HL-60/S4 treated with retinoic acid at 250 ng/mL for 4 days and 3 days (cell line): ENCODE results near the gene C1orf210.

Experiments
- in situ Hi-C: fragments of 300-500 bp; cut with MboI; formaldehyde crosslinking; loops from 2 replicates; pipeline ENCODE4 v1.7.0; 2022; ENCODE audit warnings: low sequenced_read_pairs

Gene C1orf210

DNA sequence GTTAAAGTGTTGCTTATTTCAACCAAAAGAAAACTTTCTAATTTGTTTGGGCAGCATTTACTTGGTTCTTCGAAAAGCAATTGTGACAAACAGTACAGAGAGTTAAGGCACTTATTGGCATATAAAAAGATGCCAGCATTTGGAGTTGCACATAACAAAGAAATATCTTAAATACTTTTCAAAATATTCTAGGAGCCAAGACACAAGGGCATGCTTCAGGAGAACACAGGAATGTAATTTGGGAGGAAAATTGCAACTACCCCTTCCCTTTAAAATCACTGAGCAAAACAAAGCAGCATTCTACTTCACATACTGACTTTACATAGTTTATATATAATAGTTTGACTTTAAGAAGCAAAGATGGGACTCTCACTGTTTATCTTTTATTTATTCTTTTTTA lies 10.8 kb upstream of the C1orf210 start:
- in situ Hi-C loops: no loop called here

DNA sequence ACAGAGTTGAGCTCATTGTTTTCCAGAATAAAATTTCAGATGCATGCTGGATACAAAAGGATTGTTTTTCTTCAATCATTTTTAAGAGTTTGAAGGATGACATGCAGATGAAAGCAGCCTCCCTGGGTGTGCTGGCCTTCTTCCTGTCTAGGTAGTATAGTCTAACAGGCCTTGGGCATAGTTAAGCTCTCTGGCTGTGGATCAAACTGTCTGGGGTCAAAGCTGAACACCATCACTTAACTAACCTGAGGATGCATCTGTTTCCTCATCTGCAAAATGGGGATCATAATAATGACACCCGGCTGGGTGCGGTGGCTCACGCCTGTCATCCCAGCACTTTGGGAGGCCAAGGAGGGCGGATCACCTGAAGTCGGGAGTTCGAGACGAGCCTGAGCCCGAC lies 9.4 kb upstream of the C1orf210 start:
- in situ Hi-C loops: no loop called here

DNA sequence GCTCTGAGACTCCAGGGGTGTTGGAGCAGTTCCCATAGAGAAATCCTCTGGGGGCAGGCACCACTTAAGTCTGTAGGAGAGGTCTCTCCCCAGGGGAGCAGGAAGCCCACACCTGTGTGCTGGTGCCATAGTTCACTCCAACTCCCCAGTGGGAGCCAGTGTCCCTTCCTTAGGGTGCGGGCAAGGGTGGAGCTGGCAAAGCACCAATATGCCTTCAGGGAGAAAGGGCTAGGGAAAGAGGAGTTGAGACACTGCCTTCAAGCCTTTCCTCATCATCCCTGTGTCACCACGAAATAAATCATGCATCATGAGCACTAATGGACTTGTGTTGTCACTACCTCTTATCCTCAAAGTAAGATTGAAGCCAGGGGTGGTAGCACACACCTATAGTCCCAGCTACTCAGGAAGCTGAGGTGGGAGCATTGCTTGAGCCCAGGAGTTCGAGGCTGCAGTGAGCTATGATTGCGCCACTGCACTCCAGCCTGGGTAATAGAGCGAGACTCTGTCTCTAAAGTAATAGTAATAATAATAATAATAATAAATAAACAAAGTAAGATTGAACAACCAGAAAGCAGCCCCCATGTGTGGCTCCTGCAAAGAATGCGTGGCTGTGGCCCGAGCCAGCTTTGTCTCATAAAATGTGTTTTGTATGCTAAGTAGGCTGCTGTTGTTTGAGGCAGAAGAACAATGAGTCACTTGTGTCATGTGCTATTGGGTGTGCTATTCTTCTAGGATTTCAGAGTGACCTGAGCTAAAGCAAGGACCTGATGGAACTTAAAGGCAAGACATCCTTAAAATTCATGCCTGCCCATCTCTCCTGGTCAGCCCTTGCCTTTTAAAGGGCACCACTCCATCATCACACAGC lies 8.7 kb upstream of the C1orf210 start:
- in situ Hi-C loops: no loop called here

DNA sequence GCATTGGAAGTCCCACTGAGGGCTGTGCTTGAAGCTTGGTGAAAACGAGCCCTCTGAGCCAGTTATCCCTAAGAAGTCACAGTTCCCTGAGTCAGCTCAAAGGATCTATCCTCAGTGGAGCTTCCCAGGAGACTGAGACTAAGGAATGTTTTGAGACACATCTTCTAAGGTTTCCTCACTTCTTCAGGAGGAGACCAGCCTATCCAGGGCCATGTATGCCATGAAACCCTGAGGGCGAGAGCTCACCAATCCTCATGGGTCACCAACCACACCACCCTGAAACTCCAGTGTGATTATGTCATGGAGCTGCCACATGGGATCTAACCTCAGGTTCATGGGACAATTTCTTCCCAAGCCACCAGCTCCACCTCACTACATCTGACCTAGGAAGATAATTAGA lies 7.8 kb upstream of the C1orf210 start:
- in situ Hi-C loops: no loop called here

DNA sequence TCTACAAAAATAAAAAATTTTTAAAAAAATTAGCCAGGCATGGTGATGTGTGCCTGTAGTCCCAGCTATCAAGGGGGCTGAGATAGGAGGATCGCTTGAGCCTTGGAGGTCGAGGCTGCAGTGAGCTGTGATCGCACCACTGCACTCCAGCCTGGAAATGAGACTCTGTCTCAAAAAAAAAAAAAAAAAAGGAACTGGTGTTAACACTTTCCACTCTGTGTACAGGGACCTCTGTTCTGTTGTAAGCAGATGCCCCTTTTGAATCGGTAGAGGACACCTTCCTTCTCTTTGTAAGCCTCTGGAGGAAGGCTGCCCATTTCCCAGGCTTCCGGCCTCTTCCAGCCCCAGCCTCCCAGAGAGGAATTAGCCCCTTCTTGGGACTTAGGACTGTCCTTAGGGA lies 7.3 kb upstream of the C1orf210 start:
- in situ Hi-C loops: no loop called here

DNA sequence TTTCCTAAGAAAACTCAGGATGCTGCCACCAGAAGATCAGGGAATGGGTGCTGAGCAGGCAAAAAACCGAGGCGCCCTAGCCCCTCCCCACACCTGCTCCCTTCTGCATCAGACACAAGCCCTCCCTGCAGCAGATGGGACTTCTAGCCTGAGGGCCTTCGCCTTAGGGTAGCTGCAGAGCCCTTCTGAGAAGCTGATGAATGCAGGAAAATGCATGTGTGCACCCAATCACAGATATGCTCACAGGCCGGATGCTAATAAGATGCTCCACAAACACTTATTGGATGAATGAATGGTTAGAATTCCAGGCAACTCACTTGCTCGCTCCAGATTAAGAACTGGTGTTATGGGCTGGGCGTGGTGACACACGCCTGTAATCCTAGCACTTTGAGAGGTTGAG lies 6.8 kb upstream of the C1orf210 start:
- in situ Hi-C loops: no loop called here

DNA sequence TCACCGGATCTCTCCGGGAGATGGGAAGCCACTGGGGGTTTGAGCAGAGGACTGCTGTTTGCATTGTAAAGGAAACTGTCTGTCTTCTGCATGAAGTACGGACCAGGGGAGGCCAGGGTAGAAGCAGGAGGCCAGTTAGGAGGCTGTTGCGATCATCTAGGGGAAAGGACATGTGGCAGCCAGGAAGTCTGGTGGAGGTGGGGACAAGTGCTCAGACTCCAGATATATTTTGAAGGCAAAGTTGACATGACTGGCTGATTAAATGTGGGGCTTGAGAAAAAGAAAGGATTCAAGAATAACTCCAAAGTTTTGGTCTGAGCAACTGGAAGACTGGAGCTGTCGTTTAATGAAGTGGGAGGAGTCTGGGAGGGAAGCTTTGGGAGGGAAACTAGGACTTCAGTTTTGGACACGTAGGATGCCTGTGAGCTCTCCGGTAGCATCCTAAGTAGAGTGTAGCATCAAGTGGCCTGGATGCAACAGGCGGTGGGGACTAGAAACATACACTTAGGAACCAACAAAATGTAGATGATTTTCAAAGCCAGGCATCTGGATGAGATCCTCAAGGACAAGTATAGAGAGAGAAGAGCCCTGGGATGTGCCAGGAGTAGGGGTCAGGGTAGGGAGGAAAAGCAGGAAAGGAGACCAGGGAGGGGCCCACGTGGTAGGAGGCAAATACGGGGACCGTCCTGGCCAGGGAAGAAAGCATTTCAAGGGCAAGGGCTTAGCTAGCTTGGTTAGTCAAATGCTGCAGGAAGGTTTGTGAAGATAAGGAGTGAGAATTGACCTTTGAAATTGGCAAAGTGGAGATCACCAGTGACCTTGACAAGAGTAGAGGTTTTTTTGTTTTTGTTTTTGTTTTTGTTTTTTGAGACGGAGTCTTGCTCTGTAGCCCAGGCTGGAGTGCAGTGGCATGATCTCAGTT lies 3.7 kb upstream of the C1orf210 start:
- in situ Hi-C loops: no loop called here

DNA sequence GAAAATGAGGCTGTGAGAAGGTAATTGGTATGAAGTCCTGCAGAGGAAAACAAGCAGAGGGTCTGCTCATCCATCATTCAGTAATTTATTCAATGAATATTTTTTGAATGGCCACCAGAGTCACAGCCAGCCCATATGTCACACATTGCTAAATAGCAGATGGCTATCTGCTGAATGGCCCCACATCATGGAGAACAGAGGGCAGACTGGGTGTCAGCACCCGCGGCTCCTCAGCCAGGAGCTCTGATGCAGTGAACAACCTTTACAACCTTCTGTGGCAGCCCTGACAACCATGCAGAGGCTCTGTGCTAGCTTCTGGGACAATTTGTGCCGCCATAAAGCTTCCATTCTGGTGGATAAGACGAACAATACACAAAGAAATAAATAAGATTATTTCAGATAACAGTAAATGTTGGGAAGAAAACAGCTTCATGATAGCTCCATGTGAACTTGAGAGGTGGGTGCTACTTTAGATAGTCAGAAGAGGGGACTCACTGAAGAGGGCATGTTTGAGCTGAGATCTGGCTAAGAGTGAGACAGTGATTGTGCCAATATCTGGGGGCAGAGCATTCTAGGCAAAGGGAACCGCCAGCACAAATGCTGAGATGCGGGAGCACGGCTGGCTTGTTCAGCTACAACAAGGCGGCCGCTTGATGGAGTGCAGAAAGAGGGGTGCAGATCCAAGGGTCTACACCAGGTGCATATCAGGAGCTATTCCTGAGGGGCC lies 2.8 kb upstream of the C1orf210 start:
- in situ Hi-C loops: no loop called here

DNA sequence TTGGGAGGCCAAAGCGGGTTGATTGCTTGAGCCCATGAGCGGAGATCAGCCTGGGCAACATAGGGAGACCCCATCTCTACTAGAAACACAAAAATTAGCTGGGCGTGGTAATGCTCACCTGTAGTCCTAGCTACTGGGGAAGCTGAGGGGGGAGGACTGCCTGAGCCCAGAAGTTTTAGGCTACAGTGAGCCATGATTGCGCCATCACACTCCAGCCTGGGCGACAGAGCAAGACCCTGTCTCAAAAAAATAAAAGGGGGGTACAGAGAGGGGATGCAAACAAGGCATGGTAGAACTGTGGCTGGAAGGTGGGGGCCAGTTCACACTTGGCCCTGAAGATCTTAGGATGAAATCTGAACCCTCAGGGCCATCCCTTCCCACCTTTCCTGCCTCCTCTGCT lies 1.2 kb upstream of the C1orf210 start:
- in situ Hi-C loops: no loop called here

DNA sequence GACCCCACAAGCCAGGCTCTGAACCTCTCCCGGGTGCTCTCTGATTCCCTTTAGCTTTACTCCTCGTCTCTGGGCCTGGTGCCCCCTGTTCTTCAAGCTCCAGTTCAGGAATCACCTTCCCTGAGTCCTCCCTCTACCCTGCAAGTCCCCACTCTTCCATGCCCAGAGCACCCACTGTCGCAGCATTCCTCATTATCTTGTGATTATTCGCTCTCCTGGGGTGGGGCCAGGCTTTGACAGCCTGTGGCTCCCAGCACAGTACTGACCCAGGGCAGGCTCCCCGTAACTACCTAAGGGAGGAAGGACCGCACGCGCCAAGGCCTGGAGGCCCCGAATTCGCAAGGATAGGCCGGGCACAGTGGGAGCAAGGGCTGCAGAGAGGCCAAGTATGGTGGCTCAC lies 734 bp upstream of the C1orf210 start:
- in situ Hi-C loops: no loop called here

DNA sequence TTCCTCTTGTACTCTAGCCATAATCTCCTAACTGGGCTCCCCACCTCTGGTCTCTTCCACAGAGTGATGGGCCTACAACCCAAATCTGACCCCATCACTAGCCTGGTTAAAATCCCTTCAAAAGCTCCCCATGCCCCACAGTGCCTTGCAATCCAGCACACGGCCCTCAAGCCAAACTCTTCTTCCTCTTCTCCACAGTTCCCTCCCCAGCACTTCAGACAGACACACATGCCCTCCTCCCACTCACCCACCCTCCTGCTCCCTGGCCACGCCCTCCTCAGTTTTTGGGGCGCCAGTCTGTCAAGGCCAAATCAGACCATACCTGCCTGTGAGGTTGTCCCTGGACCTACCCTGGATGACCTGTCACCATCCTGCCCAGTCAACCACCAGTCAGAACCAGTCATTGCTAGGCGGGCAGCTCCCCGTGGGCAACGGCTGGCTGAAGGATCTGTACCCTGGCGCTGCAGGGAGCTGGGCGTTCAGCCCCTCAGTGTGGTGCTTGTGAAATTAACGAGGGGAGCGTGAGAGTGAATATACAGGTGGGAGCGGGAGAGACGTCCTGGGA lies 753 bp downstream of the C1orf210 start:
- in situ Hi-C loops: no loop called here

DNA sequence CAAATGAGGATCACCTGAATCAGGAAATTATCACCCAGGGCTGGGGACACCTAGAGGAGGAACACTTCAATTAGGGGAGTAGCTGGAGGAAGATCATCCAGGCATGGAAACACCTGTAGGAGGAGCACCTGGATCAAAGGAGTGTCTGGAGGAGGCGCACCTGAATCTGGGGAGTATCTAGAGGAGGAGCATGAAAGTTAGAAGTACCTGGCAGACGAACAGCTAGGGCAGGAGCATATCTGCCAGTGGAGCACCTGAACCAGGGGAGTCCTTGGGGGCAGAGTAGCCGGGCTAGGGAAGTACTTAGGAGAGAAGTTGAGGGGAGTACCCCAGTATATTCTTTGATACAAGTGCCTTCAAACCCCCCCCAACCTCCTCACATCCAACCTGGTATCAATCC lies 1.3 kb downstream of the C1orf210 start:
- in situ Hi-C loops: no loop called here

DNA sequence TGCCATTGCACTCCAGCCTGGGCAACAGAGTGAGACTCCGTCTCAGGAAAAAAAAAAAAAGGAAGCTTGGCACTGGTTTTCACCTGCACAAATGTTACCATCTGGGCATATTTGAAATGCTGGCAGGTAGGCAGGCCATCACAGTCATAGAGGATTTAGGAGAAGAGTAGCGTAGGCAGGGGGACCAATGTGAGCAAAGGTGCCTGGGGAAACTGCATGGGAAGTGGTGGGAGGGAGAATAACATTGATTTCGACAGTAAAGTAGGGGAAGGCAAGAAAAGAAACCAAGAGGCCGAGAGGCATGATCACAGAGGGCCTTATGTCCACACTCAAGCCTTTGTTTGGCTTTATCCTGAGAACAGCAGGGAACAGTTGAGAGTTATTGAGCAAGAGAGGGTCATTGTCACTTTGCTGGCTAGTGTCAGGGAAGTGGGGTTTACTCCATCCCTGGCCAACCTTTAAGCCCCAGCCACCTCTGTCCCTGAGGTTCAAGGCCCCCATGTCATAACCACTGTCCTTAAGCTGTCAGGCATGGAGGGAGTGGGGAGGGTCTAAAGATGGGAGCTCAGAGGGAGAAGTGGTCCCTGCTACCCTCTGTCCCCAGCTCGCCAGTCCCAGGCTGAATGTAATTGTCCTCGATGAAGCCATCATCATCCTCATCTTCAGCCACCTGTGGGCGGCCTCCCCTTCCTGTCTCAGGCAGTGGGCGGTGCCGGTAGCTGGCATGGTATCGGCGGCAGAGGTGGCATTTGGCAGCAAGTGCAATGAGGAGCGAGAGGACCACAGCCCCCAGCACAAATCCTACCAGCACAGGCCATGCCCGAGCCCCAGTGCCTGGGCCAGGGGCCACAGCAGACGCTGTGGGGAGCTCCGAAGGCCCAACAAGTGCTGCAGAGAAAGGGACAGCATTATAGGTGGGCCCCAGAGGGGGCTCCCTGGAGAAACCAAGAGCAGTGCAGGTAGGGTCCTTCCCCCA lies 2.9 kb downstream of the C1orf210 start:
- in situ Hi-C loops: no loop called here

DNA sequence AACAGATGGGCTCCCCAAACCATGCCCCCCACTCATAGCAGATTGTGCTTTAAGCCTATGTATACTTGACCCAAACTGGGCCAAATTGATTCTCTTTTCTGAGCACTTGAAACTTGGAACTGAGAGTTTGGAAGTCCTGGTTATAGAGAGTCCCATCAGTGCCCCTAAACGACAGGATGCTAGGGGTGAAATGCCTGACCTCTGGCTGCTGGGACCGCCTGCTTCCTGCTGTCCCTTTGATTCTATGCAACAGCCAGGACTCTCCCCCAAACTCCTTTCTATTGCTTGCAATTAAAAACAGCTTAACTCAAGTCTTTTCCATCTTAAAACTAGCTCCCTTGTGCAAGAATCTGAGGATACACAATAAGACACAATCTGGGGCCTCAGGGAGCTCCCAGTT lies 4.7 kb downstream of the C1orf210 start:
- in situ Hi-C loops: no loop called here

DNA sequence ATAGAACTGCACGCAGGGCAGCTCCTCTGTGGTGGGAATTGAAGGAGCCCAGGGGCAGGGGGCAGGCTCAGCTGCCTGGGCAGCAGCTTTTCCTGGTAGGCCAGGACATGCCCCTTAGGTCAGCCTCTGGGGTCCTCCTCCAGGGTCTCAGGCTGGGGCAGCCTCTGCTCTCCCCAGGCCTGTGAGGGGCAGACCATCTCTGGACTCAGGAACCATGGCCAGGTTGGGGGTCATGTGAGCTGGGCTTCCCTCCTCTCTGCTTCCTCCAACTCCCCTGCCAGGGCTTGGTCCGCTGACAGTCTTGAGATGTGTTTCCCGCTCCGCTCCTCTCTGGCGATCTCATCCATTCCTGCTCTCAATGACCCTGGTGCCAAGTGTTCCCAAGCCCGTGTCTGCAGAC lies 5.7 kb downstream of the C1orf210 start:
- in situ Hi-C loops: no loop called here

DNA sequence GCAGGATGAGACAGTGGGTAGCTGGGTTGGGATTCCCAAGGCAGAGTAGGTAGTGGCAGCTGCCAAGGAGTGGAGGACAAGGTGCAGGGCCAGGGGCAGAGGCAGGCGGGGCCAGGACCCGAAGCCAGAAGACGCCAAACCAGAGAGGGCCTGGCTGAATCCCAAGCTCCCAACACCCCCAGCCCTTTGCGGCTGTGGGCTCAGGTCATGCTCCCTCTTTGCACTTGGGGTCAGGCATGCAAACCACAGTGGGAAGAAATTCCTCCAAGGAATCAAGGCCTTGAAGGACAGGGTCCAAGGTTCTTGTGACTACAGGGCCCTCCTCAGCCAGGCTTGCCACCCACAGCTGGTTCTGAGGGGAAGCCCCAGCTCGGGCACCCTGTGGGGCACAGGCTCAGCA lies 6.2 kb downstream of the C1orf210 start:
- in situ Hi-C loops: no loop called here

DNA sequence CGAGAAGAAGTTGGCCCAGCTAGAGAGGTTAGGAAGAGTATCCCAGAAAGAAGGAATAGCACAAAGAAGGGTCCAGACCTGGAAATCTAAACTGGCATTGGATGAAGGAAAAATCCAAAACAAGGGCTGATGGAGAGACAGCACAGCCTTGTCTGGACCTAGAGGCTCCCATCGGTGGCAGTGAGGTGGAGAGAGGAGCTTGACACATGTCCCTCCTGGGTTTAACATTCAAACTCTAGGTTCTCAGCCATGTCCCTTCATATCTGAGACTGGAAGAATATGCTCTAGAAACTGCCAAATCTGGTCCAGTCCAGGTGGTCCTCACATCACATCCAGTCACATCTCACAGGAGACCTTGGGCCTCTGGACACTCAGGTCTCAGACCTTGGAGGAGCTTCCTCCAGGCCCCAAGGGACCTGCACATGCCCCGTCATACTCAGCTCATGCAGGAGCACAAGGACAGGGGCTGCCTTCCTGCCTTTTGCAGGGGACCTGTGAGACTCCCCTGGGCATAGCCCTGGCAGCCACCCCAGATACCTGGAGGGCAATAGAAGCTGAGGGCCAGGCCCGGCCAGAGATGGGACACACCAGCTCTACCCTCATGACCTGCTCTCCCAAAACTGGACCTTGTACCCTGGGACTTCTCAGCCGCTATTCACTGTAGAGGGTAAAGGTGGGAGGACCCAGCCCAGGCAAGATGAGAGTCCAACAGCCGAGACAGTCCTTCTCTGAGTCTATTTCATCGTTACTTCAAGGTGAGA lies 8.1 kb downstream of the C1orf210 start:
- in situ Hi-C loops: no loop called here

DNA sequence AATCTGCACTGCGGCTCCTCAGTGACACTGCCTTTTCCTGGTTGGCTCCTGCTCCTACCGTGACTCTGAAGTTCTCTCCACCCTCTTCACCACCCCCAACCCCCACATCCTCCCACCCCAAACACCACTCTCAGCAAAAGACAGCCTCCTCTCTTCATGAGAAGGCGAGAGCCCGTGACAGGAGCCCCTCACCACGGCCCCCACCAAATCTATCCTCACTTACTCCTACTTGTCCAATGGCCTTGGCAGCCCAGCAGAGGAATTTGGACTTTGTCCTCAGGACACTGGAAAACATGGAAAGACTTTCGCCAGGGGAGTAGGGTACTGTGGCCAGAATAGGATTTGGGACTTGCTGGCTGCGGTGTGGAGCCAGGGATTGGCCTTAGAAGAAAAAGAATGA lies 8.7 kb downstream of the C1orf210 start:
- in situ Hi-C loops: no loop called here
